Measurements from ENCODE around the gene GMPR2.

GRCh38 chr14:24278424-24278823, 45.7 kb downstream of the GMPR2 start:
- TF ChIP-seq POLR2A (IDR thresholded peaks at IDR 0.05) = no peak
- no peak for TF ChIP-seq CTCF (IDR thresholded peaks at IDR 0.05 in 8 of 11, conservative IDR thresholded peaks at IDR 0.05 in 3 of 11)

Data from spleen (tissue), 7 donors.